ENCODE measurements around the gene ATF7.

- TF ChIP-seq POLR2A (IDR thresholded peaks at IDR 0.05; ENCODE audit: low read length) = no peak
- no peak for TF ChIP-seq GATA1 (IDR thresholded peaks at IDR 0.05; ENCODE audit: low read depth, low read length)
Measured at GRCh38 chr12:53510181-53510812, 115.9 kb downstream of the ATF7 start.

All from erythroblast (primary cell).